NCI-H2029 treated with DMSO at 0.1 percent for 48 hours (cell line): ENCODE measurements around the gene NCOA1.
"Not testable (repeated sequence)": the region's sequence is repeated elsewhere in the genome, so short reads cannot be mapped to it uniquely, and the experiment has no call there.

Experiments
- DNase-seq: peaks from one replicate; lab custom pipeline; 2025; lab: John Stamatoyannopoulos, UW

Gene NCOA1

GRCh38 chr2:24474053-24474452, 17.0 kb upstream of the NCOA1 start:
- DNase-seq: no peak

GRCh38 chr2:24477229-24477628, 13.8 kb upstream of the NCOA1 start:
- no peak for DNase-seq

GRCh38 chr2:24478243-24478642, 12.8 kb upstream of the NCOA1 start:
- DNase-seq: no peak

GRCh38 chr2:24480245-24480644, 10.8 kb upstream of the NCOA1 start:
- DNase-seq: no peak

GRCh38 chr2:24482251-24482971, 8.6 kb upstream of the NCOA1 start:
- DNase-seq: no peak

GRCh38 chr2:24482972-24483300, 8.1 kb upstream of the NCOA1 start:
- no peak for DNase-seq

- DNase-seq: not testable (repeated sequence)
Observed at GRCh38 chr2:24484677-24485076, 6.4 kb upstream of the NCOA1 start.

GRCh38 chr2:24485197-24485596, 5.9 kb upstream of the NCOA1 start:
- no peak for DNase-seq

- DNase-seq: no peak
Observed at GRCh38 chr2:24486636-24487205, 4.3 kb upstream of the NCOA1 start.

- no peak for DNase-seq
Observed at GRCh38 chr2:24489465-24490180, 1.4 kb upstream of the NCOA1 start.

GRCh38 chr2:24490181-24490689, 819 bp upstream of the NCOA1 start:
- DNase-seq: no peak

- DNase-seq: no peak
Observed at GRCh38 chr2:24491542-24492420, 727 bp downstream of the NCOA1 start.

- DNase-seq: no peak
Observed at GRCh38 chr2:24492421-24493279, 1.6 kb downstream of the NCOA1 start.

GRCh38 chr2:24493713-24494112, 2.7 kb downstream of the NCOA1 start:
- no peak for DNase-seq

GRCh38 chr2:24494410-24494809, 3.4 kb downstream of the NCOA1 start:
- DNase-seq: no peak

- DNase-seq: no peak
Observed at GRCh38 chr2:24495451-24495850, 4.4 kb downstream of the NCOA1 start.

GRCh38 chr2:24496959-24497358, 5.9 kb downstream of the NCOA1 start:
- DNase-seq: no peak

- DNase-seq: no peak
Observed at GRCh38 chr2:24497685-24498084, 6.6 kb downstream of the NCOA1 start.

- DNase-seq: no peak
Observed at GRCh38 chr2:24498121-24498520, 7.1 kb downstream of the NCOA1 start.

- DNase-seq: no peak
Observed at GRCh38 chr2:24501813-24502212, 10.8 kb downstream of the NCOA1 start.

- DNase-seq: no peak
Observed at GRCh38 chr2:24505534-24506275, 14.7 kb downstream of the NCOA1 start.
